Coronary artery (tissue), 2 donors: ENCODE results near the gene BMP4.

ENCODE experiments used
- DNase-seq: peaks from one replicate; pipeline ENCODE4 v3.0.0-alpha.2; 2017; ENCODE audit warnings: low spot score
- H3K27ac ChIP-seq, 2 donors: fragments of 200-600 bp; sonication (generic); one replicate each; pipeline ENCODE4 v1.5.1; 2016 to 2019
- H3K4me3 ChIP-seq: fragments of 200-600 bp; sonication (generic); 2 replicates; pipeline ENCODE4 v1.5.1; 2016; ENCODE audit warnings: mild to moderate bottlenecking, moderate library complexity
- TF ChIP-seq, protein P1 (sequence below): fragments of 200-600 bp; sonication (generic); IDR thresholded peaks from one replicate; pipeline ENCODE4 v1.5.1; 2019; ENCODE audit warnings: antibody characterized with exemption

Gene BMP4

DNA sequence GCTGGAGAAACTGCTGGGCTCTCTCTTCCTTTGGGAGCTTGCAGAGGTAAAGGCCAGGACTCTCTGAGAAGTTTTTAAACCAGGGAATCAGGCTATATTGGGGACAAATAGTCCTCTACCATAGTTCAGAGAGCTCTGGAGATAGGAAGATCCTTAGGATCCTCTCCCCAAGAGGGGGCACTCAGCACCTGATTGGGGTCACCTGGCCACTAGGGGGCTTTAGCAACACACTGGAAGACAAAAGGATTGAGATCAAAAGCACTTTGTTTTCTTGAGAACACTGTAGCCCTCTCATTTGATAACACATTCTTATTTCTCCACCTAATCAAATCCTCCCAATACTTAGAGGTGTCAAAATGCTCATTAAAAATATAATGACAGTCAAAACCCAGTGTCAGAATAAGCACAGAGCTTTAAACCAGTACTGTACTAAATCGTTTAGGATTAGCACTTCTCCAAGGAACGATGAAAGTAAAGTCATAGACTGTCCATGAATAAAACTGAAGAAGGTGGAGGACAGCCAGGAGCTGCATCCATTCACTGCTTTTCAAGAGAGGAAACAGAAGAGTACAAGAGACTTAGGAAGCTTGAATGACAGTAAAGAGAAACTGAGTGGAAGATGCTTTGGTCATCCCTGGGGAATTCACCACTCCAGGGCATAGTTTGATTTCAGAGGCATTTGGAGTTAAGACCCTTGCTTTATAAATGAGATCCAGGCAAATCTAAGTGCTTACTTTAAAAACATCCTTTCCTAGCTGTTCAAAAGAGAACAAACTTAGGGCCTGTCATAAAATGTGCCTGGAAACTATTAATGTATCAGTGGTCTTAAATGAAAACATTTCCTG, 26.5 kb downstream of the BMP4 start:
- TF ChIP-seq, protein P1, sequence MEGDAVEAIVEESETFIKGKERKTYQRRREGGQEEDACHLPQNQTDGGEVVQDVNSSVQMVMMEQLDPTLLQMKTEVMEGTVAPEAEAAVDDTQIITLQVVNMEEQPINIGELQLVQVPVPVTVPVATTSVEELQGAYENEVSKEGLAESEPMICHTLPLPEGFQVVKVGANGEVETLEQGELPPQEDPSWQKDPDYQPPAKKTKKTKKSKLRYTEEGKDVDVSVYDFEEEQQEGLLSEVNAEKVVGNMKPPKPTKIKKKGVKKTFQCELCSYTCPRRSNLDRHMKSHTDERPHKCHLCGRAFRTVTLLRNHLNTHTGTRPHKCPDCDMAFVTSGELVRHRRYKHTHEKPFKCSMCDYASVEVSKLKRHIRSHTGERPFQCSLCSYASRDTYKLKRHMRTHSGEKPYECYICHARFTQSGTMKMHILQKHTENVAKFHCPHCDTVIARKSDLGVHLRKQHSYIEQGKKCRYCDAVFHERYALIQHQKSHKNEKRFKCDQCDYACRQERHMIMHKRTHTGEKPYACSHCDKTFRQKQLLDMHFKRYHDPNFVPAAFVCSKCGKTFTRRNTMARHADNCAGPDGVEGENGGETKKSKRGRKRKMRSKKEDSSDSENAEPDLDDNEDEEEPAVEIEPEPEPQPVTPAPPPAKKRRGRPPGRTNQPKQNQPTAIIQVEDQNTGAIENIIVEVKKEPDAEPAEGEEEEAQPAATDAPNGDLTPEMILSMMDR = no peak
- no peak overlapping the region for H3K4me3 ChIP-seq
- DNase-seq = no peak

DNA sequence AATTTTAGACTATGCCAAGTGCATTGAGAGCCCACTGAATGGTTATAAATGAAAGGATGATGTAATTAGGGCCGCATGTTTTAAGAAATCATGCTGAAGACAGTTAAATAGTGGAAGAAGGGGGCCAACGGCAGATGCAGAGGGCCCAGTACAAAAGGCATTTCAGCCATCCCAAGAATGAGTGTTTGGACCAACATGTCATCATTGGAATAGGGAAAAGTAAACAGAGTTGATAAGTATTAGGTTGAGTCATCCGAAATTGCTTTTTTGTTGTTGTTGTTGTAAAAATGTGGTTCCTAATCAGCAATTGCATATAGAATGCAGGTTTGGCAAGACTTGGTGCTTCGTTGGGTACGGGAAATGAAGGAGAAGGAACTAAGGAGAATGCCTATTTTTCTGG, 29.5 kb downstream of the BMP4 start:
- Histone ChIP-seq H3K4me3 (no peak overlapping the region), H3K27ac (no peak overlapping the region)
- TF ChIP-seq, protein P1 = no peak
- no peak for DNase-seq

More for the DNA sequence above, 26.5 kb downstream of the BMP4 start:
- no peak overlapping the region for H3K27ac ChIP-seq

DNA sequence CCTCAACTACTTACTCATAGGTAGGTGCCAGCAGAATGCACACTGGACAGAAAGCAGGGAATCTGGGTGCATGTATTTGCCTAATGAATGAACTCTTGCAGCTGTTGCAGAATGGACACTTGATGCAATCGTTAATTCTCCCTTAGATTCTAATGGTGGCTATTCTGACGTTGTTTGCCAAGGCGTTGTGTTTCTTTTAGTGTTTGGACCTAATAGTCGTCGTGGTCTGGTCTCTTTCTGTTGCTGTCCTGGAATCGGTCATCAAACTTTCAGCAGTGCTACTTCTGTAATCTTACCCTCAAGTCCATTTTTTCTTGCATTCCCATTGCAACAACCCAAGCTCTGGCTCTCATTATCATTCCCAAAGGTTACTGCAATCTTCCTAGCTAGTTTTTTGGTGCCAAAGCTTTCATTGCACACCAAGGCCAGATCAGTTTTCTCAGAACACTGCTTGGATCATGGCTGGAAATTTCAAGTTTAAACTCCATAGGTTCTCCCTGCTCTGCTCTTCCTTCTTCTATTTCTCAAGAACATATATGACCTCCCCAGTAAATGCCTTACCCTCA, 31.3 kb downstream of the BMP4 start:
- TF ChIP-seq, protein P1 = no peak

DNA sequence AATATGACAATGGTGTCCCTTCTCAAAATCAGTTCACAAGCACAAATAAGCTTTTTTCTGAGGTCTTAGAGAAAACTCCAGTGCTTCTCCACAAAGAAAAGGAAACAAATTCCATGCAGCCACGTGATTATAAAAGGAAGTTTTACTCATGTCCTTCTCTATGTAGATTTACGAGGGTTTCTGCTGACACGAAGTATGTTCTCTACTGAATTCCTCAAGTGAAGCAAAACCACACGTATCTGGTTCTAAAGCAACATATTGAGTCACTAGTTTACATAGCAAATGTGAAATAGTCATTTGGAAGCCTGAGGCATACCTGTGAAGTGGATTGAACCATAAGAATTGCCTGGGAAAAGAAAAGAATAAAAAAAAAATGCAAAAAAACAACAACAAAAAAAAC, 31.9 kb downstream of the BMP4 start:
- H3K27ac ChIP-seq = no peak overlapping the region
- no peak for DNase-seq
- H3K4me3 ChIP-seq = no peak overlapping the region
- TF ChIP-seq, protein P1 = no peak

More for the DNA sequence above, 31.3 kb downstream of the BMP4 start:
- no peak overlapping the region for H3K27ac ChIP-seq
- no peak for DNase-seq
- no peak overlapping the region for H3K4me3 ChIP-seq

DNA sequence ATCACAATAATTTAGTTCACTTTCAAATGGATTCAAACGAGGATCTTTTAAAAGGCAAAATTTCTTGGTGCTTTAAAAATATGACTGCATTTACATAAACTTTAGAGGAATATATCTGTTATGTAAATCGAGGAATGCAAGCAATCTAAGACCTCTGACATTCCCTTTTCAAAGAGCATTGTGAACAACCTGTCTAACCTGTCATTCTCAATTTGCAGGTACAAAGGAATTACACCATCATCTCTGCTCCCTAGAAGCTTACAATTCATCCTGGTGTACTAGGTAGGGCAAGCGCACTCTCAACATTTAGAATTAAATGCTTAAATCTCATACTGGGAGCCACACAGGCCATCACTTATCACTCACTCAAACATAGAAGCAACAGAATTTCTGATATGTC, 35.6 kb downstream of the BMP4 start:
- TF ChIP-seq, protein P1 = no peak
- H3K4me3 ChIP-seq = no peak overlapping the region
- H3K27ac ChIP-seq = no peak overlapping the region
- DNase-seq = no peak

DNA sequence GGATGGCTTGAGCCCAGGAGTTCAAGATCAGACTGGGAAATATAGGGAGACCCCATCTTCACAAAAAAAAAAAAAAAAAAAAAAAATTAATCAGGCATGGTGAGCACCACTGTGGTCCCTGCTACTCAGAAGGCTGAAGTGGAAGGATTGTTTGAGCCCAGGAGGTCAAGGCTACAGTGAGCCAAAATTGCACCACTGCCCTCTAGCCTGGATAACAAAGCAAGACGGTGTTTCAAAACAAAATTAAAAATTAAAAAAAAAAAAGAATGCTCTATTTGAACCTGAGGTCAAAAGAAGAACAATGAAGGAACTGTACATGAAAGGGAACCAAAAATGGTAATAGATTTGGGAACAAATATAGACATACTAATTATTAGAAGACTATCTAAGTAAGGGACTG, 40.4 kb downstream of the BMP4 start:
- Histone ChIP-seq H3K4me3 (no peak overlapping the region), H3K27ac (no peak overlapping the region)
- TF ChIP-seq, protein P1 = no peak
- DNase-seq = no peak
